GM19193 (cell line): Measurements from ENCODE around the gene SNTG2.

Experiments used
- POLR2A ChIP-seq: IDR thresholded peaks from 4 replicates; pipeline ENCODE4 v1.6.1; 2011; ENCODE audit not compliant: insufficient read depth, insufficient read length; ENCODE audit errors: extremely low read depth

SNTG2 gene

DNA sequence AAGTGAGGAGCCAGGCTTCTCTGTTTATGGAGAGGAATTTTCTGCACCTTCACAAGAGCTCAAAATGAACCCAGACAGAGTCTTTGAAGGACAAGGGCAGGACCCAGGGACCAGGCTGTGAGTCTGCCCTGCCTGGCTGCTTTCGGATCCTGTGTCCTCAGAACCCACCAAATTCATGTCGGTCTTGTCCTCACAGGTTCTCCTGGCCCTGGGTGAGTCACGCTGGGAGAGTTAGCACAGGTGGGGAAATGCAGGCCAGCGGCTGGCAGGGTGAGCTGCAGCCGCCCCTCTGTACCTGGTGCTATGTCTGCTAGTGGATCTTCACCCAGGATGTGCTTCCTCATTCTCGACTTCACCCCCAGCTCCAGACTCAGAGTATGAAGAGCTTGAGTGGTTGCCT is 426.8 kb downstream of the SNTG2 start:
- TF ChIP-seq POLR2A: no peak

DNA sequence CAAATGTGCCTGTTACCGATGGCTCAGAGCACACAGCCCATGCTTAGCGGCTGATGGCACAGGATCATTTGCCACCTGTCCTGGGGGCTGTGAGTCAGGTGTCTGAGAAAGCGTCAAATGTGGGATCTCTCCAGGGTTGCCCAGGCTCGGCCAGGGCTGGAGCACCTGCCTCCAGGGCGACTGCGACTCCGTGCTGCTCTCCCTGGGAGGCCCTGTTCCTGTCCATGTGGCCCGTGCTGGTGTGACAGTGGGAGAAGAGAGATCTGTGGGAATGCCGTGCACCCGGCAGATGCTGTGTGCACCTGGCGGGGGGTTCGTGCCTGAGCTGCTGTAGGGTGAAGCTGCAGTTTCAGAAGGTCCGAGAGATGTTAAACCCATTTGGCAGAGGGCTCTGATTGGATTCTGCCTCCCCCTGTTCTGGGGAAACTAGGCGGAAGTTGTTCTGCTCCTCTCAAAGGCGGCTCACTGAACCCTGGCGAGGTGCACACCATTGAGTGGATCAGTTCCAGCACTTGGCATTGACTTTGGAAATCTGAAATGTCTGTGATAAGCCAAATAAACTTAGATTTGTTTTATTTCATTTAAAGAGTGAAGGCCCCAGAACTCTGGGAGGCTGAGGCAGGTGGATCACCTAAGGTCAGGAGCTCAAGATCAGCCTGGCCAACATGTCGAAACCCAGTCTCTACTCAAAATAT is 428.0 kb downstream of the SNTG2 start:
- TF ChIP-seq POLR2A: no peak

DNA sequence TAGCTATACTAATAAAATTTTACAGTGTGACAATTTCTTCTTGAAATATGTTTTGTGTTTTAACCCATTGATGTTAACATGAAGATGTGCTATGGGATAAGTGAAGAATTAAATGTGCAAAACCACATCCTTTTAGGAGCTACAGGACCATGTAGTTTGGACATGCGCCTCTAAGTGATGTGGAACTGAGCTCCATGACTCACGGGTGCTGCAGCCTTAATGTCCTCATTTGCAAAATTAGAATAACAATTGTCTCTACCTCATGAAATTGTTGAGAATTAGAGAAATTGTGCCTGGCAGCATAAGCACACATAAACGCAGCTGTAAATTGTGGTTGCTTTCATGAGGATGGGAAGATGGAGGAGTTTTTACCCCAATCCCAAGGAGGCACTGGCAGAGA is 431.0 kb downstream of the SNTG2 start:
- no peak for TF ChIP-seq POLR2A

DNA sequence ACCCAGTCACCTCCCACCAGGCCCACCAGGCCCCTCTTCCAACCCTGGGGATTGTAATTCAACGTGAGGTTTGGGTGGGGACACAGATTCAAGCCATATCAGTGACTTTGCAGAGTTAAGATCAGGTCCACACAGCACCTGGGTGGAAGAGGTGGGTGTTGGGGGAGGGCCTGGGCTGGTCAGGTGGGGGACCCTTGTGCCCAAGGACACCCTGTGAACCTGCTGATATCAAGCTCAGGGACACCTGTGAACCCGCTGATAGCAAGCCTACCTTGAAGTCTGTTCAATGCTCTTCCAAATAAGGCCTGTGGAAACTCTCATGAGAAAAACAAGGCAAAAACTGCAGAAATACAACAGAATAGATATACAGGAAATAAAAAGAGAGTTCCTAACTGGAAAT is 442.7 kb downstream of the SNTG2 start:
- TF ChIP-seq POLR2A: no peak

DNA sequence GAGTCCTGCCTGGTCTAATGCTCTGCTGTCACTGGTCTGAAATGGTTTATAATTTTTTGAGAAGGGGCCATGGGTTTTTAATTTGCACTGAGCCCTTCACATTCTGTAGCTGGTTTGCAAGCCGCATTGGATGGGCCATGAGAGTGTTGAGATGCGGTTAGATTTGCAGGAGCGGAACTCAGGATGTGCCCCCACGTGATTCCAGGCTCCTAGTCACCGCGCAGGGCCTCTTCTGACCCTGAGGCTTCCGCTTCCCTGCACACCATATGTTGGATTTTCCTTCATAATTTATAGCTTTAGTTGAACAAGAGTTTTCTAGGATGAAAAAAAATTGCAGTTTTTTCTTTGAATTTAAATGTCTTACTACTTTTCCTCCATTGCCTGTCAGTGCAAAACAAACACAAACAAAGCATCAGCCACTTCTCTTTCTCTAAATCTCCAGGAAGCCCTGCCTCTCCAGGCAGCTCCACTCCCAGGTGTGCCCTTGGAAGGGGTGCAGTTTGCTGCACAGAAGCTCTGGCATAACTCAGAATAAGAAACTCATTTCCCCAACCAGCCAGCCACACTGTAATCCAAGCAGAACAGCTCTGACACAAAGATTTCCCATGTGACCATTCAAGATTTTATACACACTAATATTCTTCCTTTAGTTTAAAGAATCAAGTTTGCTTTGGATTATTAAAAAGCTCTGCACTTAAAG is 444.2 kb downstream of the SNTG2 start:
- TF ChIP-seq POLR2A: no peak

DNA sequence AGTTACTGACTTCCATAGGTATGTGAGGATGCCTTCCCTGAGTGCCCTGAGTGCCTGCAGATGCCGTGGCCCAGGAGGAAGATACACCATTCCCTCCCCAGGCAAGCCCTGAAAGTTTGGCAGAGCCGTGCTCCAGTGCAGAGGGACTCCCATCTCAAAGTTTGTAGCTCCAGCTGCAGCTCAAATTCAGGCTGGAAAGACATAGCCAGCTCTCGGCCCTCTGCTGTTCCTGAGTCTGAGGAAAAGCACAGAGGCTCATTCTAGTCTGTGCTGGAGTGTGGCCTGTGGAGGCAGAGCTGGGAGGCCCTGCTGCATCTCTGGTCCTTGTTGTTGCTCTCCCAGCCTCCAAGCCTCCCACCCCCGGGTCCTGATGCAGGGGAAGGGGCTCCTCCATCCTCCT is 446.7 kb downstream of the SNTG2 start:
- TF ChIP-seq POLR2A: no peak

DNA sequence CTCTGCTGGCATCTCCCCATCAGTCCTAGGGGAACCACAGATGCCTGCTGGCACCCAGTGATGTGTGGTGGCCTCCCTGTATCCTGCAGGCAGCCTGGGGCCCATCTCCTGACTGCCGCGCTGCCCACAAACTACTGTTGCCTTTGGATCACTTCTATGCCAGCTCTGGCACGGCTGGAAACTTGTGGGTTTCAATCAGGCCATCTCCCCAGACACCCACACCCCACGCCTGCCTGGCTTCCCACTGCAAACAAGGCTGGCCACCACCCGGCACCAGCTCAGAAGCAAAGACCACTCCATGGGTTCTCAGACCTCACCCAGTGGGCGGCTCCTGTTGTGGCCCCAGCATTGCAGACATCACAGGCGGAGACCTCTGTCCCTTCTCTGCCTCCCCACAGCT is 447.5 kb downstream of the SNTG2 start:
- no peak for TF ChIP-seq POLR2A

DNA sequence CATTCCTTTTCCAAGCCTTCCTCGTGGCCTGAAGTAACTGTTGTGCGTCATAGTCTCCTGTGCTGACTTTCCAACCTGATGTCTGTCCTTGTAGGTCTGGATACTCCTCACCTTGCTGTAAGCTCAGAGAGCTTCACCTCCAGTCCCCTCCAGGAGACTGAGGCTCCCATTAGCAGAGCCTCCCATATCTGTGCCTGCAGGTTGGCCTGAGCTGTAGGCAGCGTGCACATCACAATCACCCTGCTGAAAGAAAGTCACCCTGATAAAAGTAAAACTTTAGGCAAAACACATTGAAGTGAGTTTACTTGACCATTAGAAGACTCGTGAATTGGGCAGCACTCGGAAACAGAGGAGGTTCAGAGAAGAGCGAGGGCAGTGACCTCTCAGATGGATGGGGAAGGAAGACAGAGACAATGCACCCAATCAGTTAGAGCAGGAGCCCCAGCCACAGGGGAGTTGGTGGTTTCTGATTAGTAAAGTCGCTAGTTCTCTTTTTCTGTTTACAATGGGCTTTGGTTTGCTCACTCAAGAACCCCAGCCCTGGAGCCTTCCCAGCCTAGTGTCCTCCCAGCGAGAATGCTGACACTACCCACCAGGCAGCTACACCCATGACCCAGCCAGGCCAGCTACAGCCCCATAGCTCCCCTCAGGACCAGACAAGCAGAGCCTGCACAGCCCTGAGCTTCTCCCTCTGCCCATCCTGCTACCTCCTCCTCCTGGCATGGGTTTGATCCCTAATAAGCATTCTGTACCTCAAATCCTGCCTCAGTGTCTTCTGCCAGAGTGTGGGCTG is 450.5 kb downstream of the SNTG2 start:
- TF ChIP-seq POLR2A: no peak

DNA sequence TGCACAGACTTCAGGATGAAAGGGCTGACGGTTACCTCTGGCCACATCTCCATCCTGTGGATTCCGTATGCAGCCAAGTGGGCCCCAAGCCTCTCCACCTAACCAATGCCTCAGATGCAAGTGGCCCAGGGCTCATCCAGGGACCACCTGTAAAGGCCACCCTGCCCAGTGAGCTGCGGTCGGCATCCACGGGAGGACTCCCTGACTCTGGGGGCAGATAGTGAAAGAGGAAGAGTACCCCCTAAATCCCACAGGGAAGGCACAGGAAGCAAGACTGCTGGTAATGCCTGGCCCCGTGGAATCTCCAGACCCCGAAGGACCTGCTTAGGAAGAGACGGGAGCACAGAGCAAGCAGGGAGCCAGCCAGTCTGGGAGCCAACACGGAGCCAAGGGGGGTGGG is 451.4 kb downstream of the SNTG2 start:
- TF ChIP-seq POLR2A: no peak

DNA sequence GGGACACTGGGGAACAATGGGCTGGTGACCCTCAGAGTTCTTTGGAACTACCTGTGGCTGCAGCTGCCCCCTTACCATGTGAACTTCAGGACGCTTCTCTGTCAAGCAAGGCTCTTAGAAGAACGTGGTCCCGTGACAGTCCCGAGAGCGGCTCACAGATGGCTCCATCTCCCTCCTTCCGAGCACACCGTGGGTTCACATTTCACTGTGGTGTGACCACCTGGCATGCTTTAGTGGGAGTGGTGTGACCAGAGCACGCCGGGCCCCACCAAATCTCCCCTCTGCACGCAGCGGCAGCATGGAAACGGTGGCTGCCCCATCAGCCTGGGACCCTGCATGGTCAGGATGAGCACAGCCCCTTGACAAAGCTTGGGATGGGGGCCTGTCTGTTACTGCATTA is 452.9 kb downstream of the SNTG2 start:
- no peak for TF ChIP-seq POLR2A

DNA sequence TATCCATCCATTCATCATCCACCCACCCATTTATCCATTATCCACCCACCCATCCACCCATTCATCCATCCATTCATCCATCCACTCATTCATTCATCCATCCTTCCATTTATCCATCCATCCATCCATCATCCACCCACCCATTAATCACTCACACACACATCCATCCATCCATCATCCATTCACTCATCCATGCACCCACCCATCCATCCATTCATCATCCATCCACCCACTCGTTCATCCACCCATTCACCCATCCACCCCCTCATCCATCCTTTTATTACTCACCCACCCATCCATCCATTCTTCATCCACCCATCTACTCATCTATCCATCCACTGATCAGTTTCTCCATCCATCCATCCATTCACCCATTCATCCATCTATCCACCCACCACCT is 454.5 kb downstream of the SNTG2 start:
- no peak for TF ChIP-seq POLR2A

DNA sequence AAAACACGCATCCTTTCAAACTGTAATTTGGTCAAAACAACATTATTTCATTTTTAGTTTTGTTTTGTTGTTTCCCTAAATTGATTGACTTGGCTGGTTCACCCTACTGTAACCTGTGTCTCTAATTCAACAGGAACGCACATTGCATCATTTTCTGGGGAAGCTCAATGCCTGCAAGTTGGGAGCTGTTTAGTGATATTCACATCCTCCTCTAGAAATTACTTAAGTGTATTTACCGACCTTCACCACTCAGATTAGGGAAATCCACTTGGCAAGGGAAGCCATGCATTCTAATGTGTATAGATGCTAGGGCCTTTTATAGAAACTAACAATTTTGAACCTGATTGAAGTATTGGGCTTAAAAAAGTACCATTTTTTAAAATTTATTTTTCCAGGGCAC is 455.3 kb downstream of the SNTG2 start:
- TF ChIP-seq POLR2A: no peak

DNA sequence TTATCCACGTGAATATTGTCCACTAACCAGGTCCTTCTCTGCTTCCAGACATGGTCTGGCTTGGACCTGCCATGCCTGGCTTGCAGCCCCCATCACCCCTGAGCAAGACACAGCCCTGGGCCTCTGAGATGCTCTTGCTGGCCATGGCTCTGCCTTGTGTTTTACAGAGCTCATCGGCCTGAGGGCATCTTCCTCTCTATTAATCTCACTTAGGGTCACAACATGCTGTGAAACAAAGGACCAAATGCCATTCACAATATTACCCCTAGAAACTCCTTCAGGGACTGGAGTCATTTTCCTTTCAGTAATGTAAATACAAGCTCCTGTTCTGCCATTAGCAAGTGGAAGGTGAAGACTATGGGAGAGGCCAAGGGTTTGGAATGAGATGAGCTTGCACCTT is 455.8 kb downstream of the SNTG2 start:
- TF ChIP-seq POLR2A: no peak

DNA sequence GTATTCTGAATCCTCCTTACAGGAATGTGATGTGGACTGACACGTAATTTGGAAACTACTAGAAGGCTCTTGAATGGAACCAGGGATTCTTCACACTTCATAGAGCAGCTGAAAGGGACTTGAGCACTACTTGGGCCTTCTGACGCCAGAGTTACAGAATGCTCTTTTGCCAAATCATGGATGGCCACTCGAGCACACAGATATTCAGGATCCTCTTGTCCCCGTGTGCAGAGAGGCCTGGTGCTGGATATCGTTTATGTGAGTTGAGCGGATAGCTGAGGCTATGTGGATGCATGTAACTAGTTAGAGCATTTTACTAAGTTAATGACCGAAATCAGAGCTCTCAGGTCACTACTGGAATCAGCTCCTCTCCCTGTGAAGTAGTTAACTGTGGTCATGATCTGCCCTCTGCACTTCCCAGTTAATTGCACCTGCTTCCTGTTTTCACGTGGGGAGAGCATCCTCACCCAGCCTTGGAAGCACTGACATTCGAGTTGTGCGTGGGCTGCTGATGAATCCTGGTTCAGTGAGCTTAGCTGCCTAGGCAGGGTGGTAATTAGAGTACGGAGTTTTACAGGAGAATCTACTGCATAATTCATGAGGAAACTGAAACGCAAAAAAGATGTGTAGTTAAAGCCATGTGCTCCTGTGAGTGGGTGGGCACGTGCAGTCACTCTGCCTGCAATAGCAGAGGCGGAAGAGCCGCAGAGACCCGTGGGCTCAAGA is 457.5 kb downstream of the SNTG2 start:
- TF ChIP-seq POLR2A: no peak

DNA sequence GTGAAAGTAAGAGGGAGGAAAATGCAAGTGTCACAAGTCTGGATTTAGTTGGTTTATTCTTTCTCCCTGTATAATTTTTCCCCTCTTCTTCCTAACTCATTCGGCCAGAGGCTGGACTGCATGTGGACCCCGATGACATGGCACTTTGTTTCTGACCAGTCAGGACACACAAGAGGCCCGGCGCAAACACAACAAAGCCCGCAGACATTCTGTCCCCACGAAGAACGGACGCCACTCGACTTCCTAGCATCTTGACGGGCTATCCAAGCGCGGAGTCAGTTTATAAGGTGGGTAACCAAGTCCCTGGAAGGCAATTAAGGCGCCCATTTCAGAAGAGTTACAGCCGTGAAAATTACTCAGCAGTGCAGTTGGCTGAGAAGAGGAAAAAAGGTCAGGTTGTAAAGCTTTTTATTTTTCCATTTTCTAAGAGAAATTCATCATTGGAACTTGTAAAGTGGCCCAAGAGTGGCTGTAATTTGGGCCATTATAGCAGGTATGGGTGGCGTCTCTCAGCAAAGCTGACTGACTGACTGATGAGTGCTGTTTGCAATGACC is 462.6 kb downstream of the SNTG2 start, which contains the start of gene TPO:
TPO (plus strand) TSS at position 308 of the 555 bp plus-strand sequence. CDS start 946 bp downstream, outside the sequence.
- TF ChIP-seq POLR2A: no peak
